ENCODE data around the gene CAMTA1. TPM values are rescaled to one million over a fixed set of nuclear protein-coding genes. Genes with fewer than 3 reads are reported as not detected.

Gene CAMTA1
- total RNA-seq, 1 experiment from 2014 or later, result 85.2 TPM

DNA sequence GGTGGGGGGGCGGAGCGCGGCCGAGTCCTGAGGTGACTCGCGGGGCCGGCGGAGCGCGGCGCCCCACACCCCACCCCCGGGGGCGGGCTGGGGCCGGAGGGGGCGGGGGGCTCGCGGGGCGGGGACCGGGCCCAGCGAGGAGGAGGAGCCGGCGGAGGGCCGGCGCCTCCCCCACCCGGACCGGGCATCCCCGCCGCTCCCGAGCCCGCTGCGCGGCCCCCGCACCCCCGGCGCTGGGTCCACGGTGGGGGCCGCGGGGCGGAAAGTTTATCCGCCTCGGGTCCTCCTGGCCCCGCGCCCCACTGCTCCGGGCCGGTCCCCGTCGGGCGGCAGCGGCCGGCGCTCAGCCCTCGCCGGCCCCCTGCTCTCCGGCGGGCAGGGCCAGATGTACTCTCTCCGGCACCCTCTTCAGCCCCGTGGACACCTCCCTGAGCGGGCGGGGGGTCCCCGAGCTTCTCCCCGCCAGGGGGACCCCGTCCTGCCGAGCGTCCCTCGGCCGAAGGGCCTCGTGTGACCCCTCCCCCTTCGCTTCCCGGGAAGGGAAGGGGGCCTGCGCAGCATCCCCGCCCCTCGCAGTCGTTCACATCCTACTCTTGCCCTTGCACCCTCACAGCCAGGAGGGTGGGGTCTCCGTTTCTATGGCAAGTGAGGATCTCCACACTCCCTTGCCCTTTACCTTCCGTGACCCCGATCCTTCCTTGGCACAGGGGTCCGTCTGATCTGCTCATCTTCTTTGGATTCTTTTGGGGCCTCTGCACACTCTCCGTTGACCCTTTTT lies 663 bp downstream of the CAMTA1 start:
- DNase-seq (ENCODE audit: low spot score), result peak; percentile 33
- POLR2A ChIA-PET (ENCODE audit: low non-redundant PET), result no interaction called here
- Histone ChIP-seq H3K36me3 (ENCODE audit: insufficient read depth, low read length, poor library complexity, severe bottlenecking) (no peaks in the 10 kb centered on the region), H3K27ac (ENCODE audit: low read depth, low read length, poor library complexity, severe bottlenecking) (peak overlapping the region; percentile 66), H3K9me3 (ENCODE audit: low read depth, low read length, poor library complexity, severe bottlenecking) (no peaks in the 10 kb centered on the region), H3K4me1 (ENCODE audit: insufficient read depth, low read length, poor library complexity, severe bottlenecking) (peaks cover 4% of the 10 kb centered on the region), H3K27me3 (replicated peaks; ENCODE audit: insufficient read depth, low read depth, low read length, poor library complexity) (no peaks in the 10 kb centered on the region), H3K4me3 (ENCODE audit: low read depth, low read length, poor library complexity, severe bottlenecking) (peak overlapping the region; percentile 85)
- no TSS peak for BruUV-seq (replicated peaks)
- CTCF ChIA-PET, result interaction anchor here (1.2 to 1.4 kb wide), 2 partner anchors 10 to 284 kb away, joined by 4 to 17 read pairs; no protein-coding TSS in a partner anchor
- TF ChIP-seq, protein P1, sequence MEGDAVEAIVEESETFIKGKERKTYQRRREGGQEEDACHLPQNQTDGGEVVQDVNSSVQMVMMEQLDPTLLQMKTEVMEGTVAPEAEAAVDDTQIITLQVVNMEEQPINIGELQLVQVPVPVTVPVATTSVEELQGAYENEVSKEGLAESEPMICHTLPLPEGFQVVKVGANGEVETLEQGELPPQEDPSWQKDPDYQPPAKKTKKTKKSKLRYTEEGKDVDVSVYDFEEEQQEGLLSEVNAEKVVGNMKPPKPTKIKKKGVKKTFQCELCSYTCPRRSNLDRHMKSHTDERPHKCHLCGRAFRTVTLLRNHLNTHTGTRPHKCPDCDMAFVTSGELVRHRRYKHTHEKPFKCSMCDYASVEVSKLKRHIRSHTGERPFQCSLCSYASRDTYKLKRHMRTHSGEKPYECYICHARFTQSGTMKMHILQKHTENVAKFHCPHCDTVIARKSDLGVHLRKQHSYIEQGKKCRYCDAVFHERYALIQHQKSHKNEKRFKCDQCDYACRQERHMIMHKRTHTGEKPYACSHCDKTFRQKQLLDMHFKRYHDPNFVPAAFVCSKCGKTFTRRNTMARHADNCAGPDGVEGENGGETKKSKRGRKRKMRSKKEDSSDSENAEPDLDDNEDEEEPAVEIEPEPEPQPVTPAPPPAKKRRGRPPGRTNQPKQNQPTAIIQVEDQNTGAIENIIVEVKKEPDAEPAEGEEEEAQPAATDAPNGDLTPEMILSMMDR (conservative IDR thresholded peaks at IDR 0.05; ENCODE audit: low read depth, low read length), result 0 out of 2 replicates have a peak, but pooled peaks have one; percentile 10
- no peak for TF ChIP-seq EZH2 (IDR thresholded peaks at IDR 0.05; ENCODE audit: borderline replicate concordance, low read depth, low read length, poor library complexity, severe bottlenecking)
- intact Hi-C loops (cut with micrococcal nuclease; ENCODE audit: unreplicated experiment), result no loop called here

DNA sequence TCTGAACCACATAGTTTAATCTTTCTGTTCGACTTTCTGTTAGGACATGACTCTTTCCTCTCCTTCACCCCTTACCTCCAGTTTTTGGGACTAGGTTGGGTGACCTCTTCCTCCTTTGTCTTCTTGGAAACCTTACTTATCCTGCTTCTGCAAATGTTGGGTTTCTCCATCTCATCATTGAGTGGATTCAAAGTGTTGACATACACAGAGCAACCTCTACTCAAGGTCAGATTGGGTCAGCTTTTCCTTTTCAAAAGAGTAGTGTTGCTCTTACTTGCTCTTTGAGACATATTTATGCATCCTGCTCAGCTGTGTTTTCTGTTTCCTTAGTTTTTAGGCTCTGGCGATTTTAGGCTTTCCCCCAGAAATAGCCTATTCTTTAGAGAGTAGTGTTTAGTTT lies 3.7 kb downstream of the CAMTA1 start:
- Histone ChIP-seq H3K36me3 (ENCODE audit: insufficient read depth, low read length, poor library complexity, severe bottlenecking) (no peaks in the 10 kb centered on the region), H3K27ac (ENCODE audit: low read depth, low read length, poor library complexity, severe bottlenecking) (no peak overlapping the region), H3K4me3 (ENCODE audit: low read depth, low read length, poor library complexity, severe bottlenecking) (no peak overlapping the region), H3K9me3 (ENCODE audit: low read depth, low read length, poor library complexity, severe bottlenecking) (no peaks in the 10 kb centered on the region), H3K4me1 (ENCODE audit: insufficient read depth, low read length, poor library complexity, severe bottlenecking) (no peaks in the 10 kb centered on the region), H3K27me3 (replicated peaks; ENCODE audit: insufficient read depth, low read depth, low read length, poor library complexity) (no peaks in the 10 kb centered on the region)
- TF ChIP-seq, protein P1 (conservative IDR thresholded peaks at IDR 0.05; ENCODE audit: low read depth, low read length), result no peak
- no peak for TF ChIP-seq EZH2 (IDR thresholded peaks at IDR 0.05; ENCODE audit: borderline replicate concordance, low read depth, low read length, poor library complexity, severe bottlenecking)
- DNase-seq (ENCODE audit: low spot score), result no peak
- CTCF ChIA-PET, result no interaction called here
- no TSS peak for BruUV-seq (replicated peaks)
- POLR2A ChIA-PET (ENCODE audit: low non-redundant PET), result no interaction called here
- intact Hi-C loops (cut with micrococcal nuclease; ENCODE audit: unreplicated experiment), result no loop called here

DNA sequence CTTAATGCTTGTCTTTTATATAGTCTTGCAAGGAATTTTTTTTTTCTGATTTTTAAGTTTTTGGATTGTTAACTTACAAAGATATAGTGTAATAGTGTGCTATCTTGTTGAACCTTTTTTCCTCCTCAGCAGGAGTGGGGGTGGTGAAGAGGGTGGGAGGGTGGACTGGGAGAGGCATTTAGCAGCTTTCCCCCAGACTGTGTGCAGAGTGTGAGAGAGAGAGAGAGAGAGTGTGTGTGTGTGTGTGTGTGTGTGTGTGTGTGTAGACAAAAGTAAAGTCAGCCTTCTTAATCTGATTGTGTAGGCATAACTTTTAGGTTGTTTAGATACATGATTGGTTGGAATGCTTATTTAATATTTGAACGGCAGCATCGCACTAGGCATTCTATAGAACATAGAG lies 4.9 kb downstream of the CAMTA1 start:
- intact Hi-C loops (cut with micrococcal nuclease; ENCODE audit: unreplicated experiment), result loop anchor here (5.0 kb wide), 1 partner anchor 417 kb away; no protein-coding TSS in a partner anchor
- Histone ChIP-seq H3K36me3 (ENCODE audit: insufficient read depth, low read length, poor library complexity, severe bottlenecking) (no peaks in the 10 kb centered on the region), H3K9me3 (ENCODE audit: low read depth, low read length, poor library complexity, severe bottlenecking) (no peaks in the 10 kb centered on the region), H3K27me3 (replicated peaks; ENCODE audit: insufficient read depth, low read depth, low read length, poor library complexity) (no peaks in the 10 kb centered on the region), H3K27ac (ENCODE audit: low read depth, low read length, poor library complexity, severe bottlenecking) (no peak overlapping the region), H3K4me1 (ENCODE audit: insufficient read depth, low read length, poor library complexity, severe bottlenecking) (no peaks in the 10 kb centered on the region), H3K4me3 (ENCODE audit: low read depth, low read length, poor library complexity, severe bottlenecking) (no peak overlapping the region)
- ChIA-PET POLR2A (ENCODE audit: low non-redundant PET) (interaction anchor here (0.6 kb wide), 1 partner anchor 174 kb away, joined by 4 read pairs; no protein-coding TSS in a partner anchor), CTCF (no interaction called here)
- BruUV-seq (replicated peaks), result no TSS peak
- no peak for TF ChIP-seq EZH2 (IDR thresholded peaks at IDR 0.05; ENCODE audit: borderline replicate concordance, low read depth, low read length, poor library complexity, severe bottlenecking)
- TF ChIP-seq, protein P1 (conservative IDR thresholded peaks at IDR 0.05; ENCODE audit: low read depth, low read length), result no peak
- DNase-seq (ENCODE audit: low spot score), result no peak

Data from A673 (cell line).